ENCODE measurements around the gene PAK5. TPM values are rescaled to one million over a fixed set of nuclear protein-coding genes. Genes with fewer than 3 reads are reported as not detected.

Gene PAK5
- total and polyA plus RNA-seq, 12 donors = 0.04 TPM; not detected in 11

- H3K27me3 ChIP-seq = peaks cover 0 to 7% (median 0%) of the 10 kb centered on the region in 7 donors
- intact Hi-C loops (cut with DNase I) = no loop called here
- no peak for DNase-seq
- 81 to 86% methylated on average over 2 of the region's 2 CpGs for WGBS, 2 donors
- no peak for ATAC-seq
- H3K27ac ChIP-seq = no peak overlapping the region
- TF ChIP-seq CTCF (IDR thresholded peaks at IDR 0.05) = no peak
- H3K4me1 ChIP-seq = no peaks in the 10 kb centered on the region
- H3K4me3 ChIP-seq = no peak overlapping the region
- peaks cover 0 to 6% (median 0%) of the 10 kb centered on the region in 11 donors for H3K9me3 ChIP-seq
- H3K36me3 ChIP-seq = no peaks in the 10 kb centered on the region
Measured at GRCh38 chr20:9550871-9551270, 288.0 kb downstream of the PAK5 start.

DNA sequence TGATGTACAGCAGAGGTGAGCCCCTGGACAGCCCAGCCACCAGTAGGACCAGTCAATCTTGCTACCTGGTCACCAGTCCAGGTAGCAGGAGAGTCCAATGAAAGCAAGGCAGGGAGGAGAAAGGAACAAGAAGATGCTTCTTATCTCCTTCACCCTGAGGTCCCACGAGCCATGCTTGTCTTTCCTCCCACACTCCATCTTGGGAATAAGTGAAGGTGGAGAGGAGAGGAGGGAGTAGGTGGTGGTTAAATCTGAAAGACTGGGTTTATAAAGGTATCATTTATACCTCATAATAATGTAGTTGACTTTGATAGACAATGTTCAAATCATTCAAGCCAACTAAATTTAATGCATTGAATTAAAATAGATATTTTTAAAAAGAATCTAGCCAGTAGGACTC lies 288.6 kb downstream of the PAK5 start:
- TF ChIP-seq CTCF (IDR thresholded peaks at IDR 0.05) = no peak
- Histone ChIP-seq H3K27me3 (peaks cover 0 to 7% (median 0%) of the 10 kb centered on the region in 7 donors), H3K36me3 (no peaks in the 10 kb centered on the region), H3K4me3 (no peak overlapping the region), H3K27ac (no peak overlapping the region), H3K4me1 (no peaks in the 10 kb centered on the region), H3K9me3 (peaks cover 0 to 6% (median 0%) of the 10 kb centered on the region in 11 donors)
- 79 to 87% methylated on average over 1 of the region's 1 CpG for WGBS, 2 donors
- no peak for DNase-seq
- ATAC-seq = no peak
- intact Hi-C loops (cut with DNase I) = no loop called here

DNA sequence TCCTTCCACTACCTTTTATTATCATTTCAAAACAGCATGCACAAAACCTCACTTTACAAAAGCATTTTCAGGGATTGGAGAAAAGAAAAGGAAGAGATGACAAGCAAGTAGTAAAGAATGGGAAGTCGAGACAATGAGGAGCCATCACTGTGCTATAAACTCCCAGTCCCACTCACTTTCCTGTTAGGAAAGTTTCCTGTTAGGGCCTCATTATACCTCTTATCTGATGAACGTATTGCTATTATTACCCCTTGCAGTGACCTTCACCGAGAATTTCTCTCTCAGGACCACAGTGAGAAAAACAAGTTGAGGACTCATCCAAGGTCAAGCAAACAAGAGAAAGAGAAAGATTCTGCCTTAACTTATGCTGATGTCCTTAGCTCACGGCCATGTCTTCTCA lies 295.7 kb downstream of the PAK5 start:
- H3K36me3 ChIP-seq = no peaks in the 10 kb centered on the region
- no peak overlapping the region for H3K27ac ChIP-seq
- no peaks in the 10 kb centered on the region for H3K9me3 ChIP-seq
- TF ChIP-seq CTCF (IDR thresholded peaks at IDR 0.05) = no peak
- no peak for ATAC-seq
- H3K4me1 ChIP-seq = no peaks in the 10 kb centered on the region
- intact Hi-C loops (cut with DNase I) = no loop called here
- DNase-seq = no peak
- H3K4me3 ChIP-seq = no peak overlapping the region
- WGBS, 2 donors = 37 to 45% methylated on average over 4 of the region's 4 CpGs
- peaks cover 0 to 5% (median 0%) of the 10 kb centered on the region in 7 donors for H3K27me3 ChIP-seq

- 79 to 87% methylated on average over 2 of the region's 2 CpGs for WGBS, 2 donors
- Histone ChIP-seq H3K4me1 (no peaks in the 10 kb centered on the region), H3K27ac (no peak overlapping the region), H3K9me3 (no peaks in the 10 kb centered on the region), H3K36me3 (no peaks in the 10 kb centered on the region), H3K4me3 (no peak overlapping the region), H3K27me3 (no peaks in the 10 kb centered on the region)
- no peak for TF ChIP-seq CTCF (IDR thresholded peaks at IDR 0.05)
- intact Hi-C loops (cut with DNase I) = no loop called here
- no peak for DNase-seq
- ATAC-seq = no peak
Measured at GRCh38 chr20:9535449-9535848, 303.4 kb downstream of the PAK5 start.
